Heart right ventricle (tissue), 12 donors: ENCODE results near the gene ASCL3. TPM values are rescaled to one million over a fixed set of nuclear protein-coding genes. Genes with fewer than 3 reads are reported as not detected.

Experiments used
- polyA plus RNA-seq, 2 donors: library from polyadenylated mRNA; stranded (reverse); fragments of 200-250 nt; gene quantifications; one replicate each; pipeline ENCODE4 v1.2.3, GENCODE V29; 2013
- total RNA-seq, 10 donors: library from RNA; stranded (reverse); fragmentation: NEBNext Ultra II Directional in 3 of 10; extraction: Animal tissue kit (Norgen Biotek cat#: 25700) in 3 of 10; gene quantifications; one replicate each; pipeline versions ENCODE4 v1.2.1 to v1.2.4, GENCODE V29; 2021 to 2023
- donor health status: ischemic (EF 13 %, LVEDD 7.1; RV severe dilation, severe dysfunction).
- donor health status: healthy with polysubstance abuse.
- donor health status: DM: no; HTN: yes; CAD: no.
- donor health status: DM: no; HTN: no; CAD: no.
- donor health status: ischemic (EF 25% LVEDD 6.9; RV normal size, moderate dysfunction).
- donor health status: ischemic (EF 25% LVEDD 5.7; RV mildly dilated, moderate dysfunction).
- donor health status: healthy.
- donor health status: nonischemic (EF 11% LVEDD 7.7; RV severe dilation, severe dysfunction).
- donor health status: DM: yes; HTN: yes; CAD: no.
- donor health status: PGD.
- donor health status: ischemic (EF 29% LVEDD 5.4; RV normal size, mild dysfunction).
- donor health status: nonischemic (EF 23%, LVEDD 6.1; RV moderate dilation, normal function).

The ASCL3 gene
- total and polyA plus RNA-seq, 12 donors: not detected

Other genes starting within 250 kb of the ASCL3 start
- gene AKIP1, start 31.8 kb downstream of the ASCL3 start, total RNA-seq: 10 to 100 TPM; 21.6 to 29.3 (median 25.5) TPM
- gene AKIP1, start 31.8 kb downstream of the ASCL3 start, polyA plus RNA-seq: 10 to 100 TPM; 11.1 to 23.3 TPM
- under 1 TPM in 1 of 10 donors, not detected in 9; 0.21 TPM for gene C11orf16, start 10.1 kb downstream of the ASCL3 start, total RNA-seq
- not detected for gene C11orf16, start 10.1 kb downstream of the ASCL3 start, polyA plus RNA-seq
- 10 to 100 TPM; 35.5 to 52.8 (median 47.7) TPM for gene TMEM9B, start 21.4 kb upstream of the ASCL3 start, total RNA-seq
- 10 to 100 TPM; 23.8 to 56.7 TPM for gene TMEM9B, start 21.4 kb upstream of the ASCL3 start, polyA plus RNA-seq
- gene NRIP3, start 61.0 kb upstream of the ASCL3 start, total RNA-seq: 1 to 10 TPM in 6 of 10 donors, under 1 TPM in 4; 0.32 to 1.9 (median 1.1) TPM
- gene NRIP3, start 61.0 kb upstream of the ASCL3 start, polyA plus RNA-seq: under 1 TPM in 1 of 2 donors, not detected in 1; 0.13 TPM
- 1 to 10 TPM in 9 of 10 donors, under 1 TPM in 1; 0.98 to 4.1 (median 2.0) TPM for gene SCUBE2, start 148.6 kb upstream of the ASCL3 start, total RNA-seq
- under 1 TPM; 0.22 to 0.70 TPM for gene SCUBE2, start 148.6 kb upstream of the ASCL3 start, polyA plus RNA-seq